Measurements from ENCODE around the gene DDC.

DDC gene

DNA sequence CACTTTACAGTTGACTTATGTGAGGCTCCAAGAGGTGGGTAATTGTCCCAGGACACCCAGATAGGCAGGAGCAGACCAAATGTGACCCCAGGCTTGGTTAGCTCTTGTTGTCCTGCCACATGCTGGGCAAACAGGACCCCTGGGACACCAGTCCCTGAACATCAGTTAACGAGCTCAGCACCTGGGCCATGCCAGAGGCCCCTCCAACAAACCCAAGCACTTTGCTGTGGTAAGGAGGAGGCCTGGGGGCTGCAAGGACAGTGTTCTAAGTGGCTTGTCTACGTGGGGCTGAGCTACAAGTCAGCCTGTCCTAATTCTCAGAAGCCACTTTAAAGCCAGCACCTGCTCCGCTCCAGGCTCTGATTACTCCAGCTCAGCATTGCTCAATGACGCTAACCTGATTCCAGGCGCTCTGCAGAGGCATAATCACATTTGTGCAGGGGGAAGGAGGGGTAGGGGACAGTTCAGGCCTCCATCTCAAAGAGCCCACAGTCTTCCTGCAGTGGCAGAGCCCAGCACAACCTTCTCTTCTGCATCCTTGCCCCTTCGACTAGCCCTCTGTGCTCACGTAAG is 57.2 kb downstream of the DDC start:
- Histone ChIP-seq H3K9me3 (ENCODE audit: control insufficient read depth in 5 of 5, low read length in 5 of 5) (no peaks in the 10 kb centered on the region), H3K27ac (ENCODE audit: low read depth, low read length) (no peak overlapping the region), H3K27me3 (ENCODE audit: control insufficient read depth in 5 of 5, insufficient read depth in 4 of 5, low read length in 5 of 5) (peaks cover 0 to 5% (median 0%) of the 10 kb centered on the region in 5 donors), H3K36me3 (ENCODE audit: control insufficient read depth in 5 of 5, insufficient read depth in 5 of 5, low read length in 5 of 5) (no peaks in the 10 kb centered on the region), H3K4me1 (ENCODE audit: control insufficient read depth in 5 of 5, insufficient read depth in 5 of 5, low read length in 5 of 5) (peaks cover 0 to 15% (median 6%) of the 10 kb centered on the region in 5 donors), H3K9ac (ENCODE audit: low read length in 5 of 5) (no peak overlapping the region), H3K4me3 (ENCODE audit: low read depth in 1 of 5, low read length in 5 of 5) (no peak overlapping the region)

DNA sequence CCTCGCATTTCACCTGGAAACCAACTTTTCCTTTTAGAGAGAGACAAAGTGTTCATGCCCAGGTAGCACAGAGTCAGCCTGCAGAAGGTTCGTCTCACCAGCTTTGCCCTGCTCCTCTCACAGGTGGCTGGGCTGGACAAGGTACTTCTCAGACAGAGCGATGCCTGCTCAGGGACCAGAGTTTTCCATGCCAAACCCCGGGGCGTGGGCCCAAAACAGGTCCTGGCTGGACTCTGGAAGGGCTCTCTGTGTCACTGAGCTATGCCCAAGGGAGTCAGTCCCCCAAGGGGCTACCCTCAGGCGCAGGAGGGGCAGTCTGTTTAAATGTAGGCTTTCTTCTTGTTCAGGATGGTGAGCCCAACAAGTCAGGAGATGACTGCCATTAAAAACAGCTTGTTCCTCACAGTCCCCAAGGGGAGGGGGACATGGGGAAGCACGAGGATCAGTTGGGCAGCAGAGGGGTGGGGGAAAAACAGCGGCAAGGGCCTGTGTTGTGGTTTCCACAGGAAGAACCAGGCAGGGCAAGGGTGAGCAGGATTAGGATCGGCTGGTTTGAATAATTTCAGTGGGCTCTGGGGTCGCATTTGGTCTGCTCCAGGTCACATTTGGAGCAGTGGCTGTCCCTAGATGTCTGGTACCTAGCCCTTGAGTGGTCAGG is 59.5 kb downstream of the DDC start:
- H3K4me3 ChIP-seq (ENCODE audit: low read depth in 1 of 5, low read length in 5 of 5) = no peak overlapping the region
- H3K4me1 ChIP-seq (ENCODE audit: control insufficient read depth in 5 of 5, insufficient read depth in 5 of 5, low read length in 5 of 5) = peaks cover 5 to 31% (median 16%) of the 10 kb centered on the region in 5 donors
- H3K27me3 ChIP-seq (ENCODE audit: control insufficient read depth in 5 of 5, insufficient read depth in 4 of 5, low read length in 5 of 5) = peaks cover 0 to 2% (median 0%) of the 10 kb centered on the region in 5 donors
- H3K27ac ChIP-seq (ENCODE audit: low read depth, low read length) = no peak overlapping the region
- no peaks in the 10 kb centered on the region for H3K36me3 ChIP-seq (ENCODE audit: control insufficient read depth in 5 of 5, insufficient read depth in 5 of 5, low read length in 5 of 5)
- H3K9ac ChIP-seq (ENCODE audit: low read length in 5 of 5) = no peak overlapping the region
- no peaks in the 10 kb centered on the region for H3K9me3 ChIP-seq (ENCODE audit: control insufficient read depth in 5 of 5, low read length in 5 of 5)

DNA sequence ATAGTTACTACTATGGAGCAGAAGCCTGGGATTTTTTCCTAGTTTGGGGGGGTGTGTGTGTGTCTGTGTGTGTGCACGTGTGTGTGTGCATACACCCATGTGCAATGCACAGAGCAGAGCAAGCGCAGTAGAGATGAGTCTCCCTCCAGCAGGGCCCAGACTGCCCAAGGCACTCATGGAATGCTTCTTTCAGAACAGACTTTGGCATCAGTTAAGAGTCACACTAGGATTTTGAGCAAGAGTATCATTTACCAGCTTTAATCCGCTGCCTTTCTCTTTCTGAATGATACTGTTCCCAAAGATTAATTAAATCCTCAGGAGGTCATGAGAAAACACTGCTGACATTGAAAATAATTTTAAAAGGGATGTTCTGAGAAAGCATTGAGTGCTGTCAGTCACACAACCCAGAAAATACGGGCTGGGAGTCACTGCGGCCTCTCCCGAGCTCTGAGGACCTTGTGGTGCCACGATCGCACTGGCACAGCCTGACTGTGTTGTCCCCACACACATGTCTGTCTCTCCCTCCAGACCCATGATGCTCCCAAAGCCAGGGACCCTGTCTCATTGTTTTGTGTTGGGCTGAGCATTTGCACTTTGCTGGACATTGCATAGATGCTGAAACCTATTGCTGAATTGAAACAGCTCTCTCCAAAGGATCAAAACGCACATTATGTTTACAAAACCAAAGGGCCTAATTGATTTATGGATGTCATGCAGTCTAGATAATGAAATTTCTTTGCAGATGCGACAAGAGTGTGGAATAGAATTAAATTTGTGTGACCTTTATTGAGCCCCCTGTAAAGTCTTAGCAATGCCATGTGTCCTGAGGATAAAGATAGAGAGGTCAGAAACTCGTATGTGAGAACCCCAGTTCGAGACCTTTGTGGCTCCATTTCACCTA is 60.3 kb downstream of the DDC start:
- no peak overlapping the region for H3K4me3 ChIP-seq (ENCODE audit: low read depth in 1 of 5, low read length in 5 of 5)
- no peaks in the 10 kb centered on the region for H3K36me3 ChIP-seq (ENCODE audit: control insufficient read depth in 5 of 5, insufficient read depth in 5 of 5, low read length in 5 of 5)
- H3K27ac ChIP-seq (ENCODE audit: low read depth, low read length) = no peak overlapping the region
- H3K9ac ChIP-seq (ENCODE audit: low read length in 5 of 5) = no peak overlapping the region
- H3K9me3 ChIP-seq (ENCODE audit: control insufficient read depth in 5 of 5, low read length in 5 of 5) = no peaks in the 10 kb centered on the region
- H3K27me3 ChIP-seq (ENCODE audit: control insufficient read depth in 5 of 5, insufficient read depth in 4 of 5, low read length in 5 of 5) = peaks cover 0 to 2% (median 0%) of the 10 kb centered on the region in 5 donors
- H3K4me1 ChIP-seq (ENCODE audit: control insufficient read depth in 5 of 5, insufficient read depth in 5 of 5, low read length in 5 of 5) = peaks cover 5 to 31% (median 16%) of the 10 kb centered on the region in 5 donors

- peaks cover 5 to 35% (median 19%) of the 10 kb centered on the region in 5 donors for H3K4me1 ChIP-seq (ENCODE audit: control insufficient read depth in 5 of 5, insufficient read depth in 5 of 5, low read length in 5 of 5)
- no peak overlapping the region for H3K9ac ChIP-seq (ENCODE audit: low read length in 5 of 5)
- H3K4me3 ChIP-seq (ENCODE audit: low read depth in 1 of 5, low read length in 5 of 5) = no peak overlapping the region
- no peak overlapping the region for H3K27ac ChIP-seq (ENCODE audit: low read depth, low read length)
- no peaks in the 10 kb centered on the region for H3K36me3 ChIP-seq (ENCODE audit: control insufficient read depth in 5 of 5, insufficient read depth in 5 of 5, low read length in 5 of 5)
- no peaks in the 10 kb centered on the region for H3K9me3 ChIP-seq (ENCODE audit: control insufficient read depth in 5 of 5, low read length in 5 of 5)
- no peaks in the 10 kb centered on the region for H3K27me3 ChIP-seq (ENCODE audit: control insufficient read depth in 5 of 5, insufficient read depth in 4 of 5, low read length in 5 of 5)
These were observed 62.3 kb downstream of the DDC start for GRCh38 chr7:50502947-50503346.

GRCh38 chr7:50502001-50502684 is 63.1 kb downstream of the DDC start:
- H3K27me3 ChIP-seq (ENCODE audit: control insufficient read depth in 5 of 5, insufficient read depth in 4 of 5, low read length in 5 of 5) = no peaks in the 10 kb centered on the region
- H3K27ac ChIP-seq (ENCODE audit: low read depth, low read length) = no peak overlapping the region
- no peak overlapping the region for H3K9ac ChIP-seq (ENCODE audit: low read length in 5 of 5)
- no peaks in the 10 kb centered on the region for H3K9me3 ChIP-seq (ENCODE audit: control insufficient read depth in 5 of 5, low read length in 5 of 5)
- H3K4me1 ChIP-seq (ENCODE audit: control insufficient read depth in 5 of 5, insufficient read depth in 5 of 5, low read length in 5 of 5) = peaks cover 9 to 43% (median 25%) of the 10 kb centered on the region in 5 donors
- H3K4me3 ChIP-seq (ENCODE audit: low read depth in 1 of 5, low read length in 5 of 5) = peak overlapping the region in 1 of 5 donors; percentile 29
- no peaks in the 10 kb centered on the region for H3K36me3 ChIP-seq (ENCODE audit: control insufficient read depth in 5 of 5, insufficient read depth in 5 of 5, low read length in 5 of 5)

DNA sequence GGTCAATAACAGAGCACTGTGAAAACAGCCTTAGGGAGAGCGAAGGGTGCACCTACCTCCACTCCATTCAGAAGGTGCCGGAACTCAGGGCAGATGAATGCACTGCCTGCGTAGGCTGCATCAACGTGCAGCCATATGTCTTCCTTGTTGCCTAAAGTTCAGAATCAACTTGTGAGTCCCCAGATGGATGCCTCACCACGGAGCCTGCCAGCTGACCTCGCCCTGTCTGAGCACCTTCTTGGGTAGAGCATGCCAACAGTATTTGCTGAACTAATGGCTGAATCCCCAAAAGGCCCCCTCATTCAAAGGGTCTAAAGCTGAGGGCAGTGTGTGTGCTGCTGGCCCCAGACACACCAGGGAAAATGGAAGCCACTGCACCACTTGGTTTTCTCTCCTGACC is 66.1 kb downstream of the DDC start:
- H3K27ac ChIP-seq (ENCODE audit: low read depth, low read length) = no peak overlapping the region
- H3K9me3 ChIP-seq (ENCODE audit: control insufficient read depth in 5 of 5, low read length in 5 of 5) = no peaks in the 10 kb centered on the region
- no peaks in the 10 kb centered on the region for H3K36me3 ChIP-seq (ENCODE audit: control insufficient read depth in 5 of 5, insufficient read depth in 5 of 5, low read length in 5 of 5)
- H3K9ac ChIP-seq (ENCODE audit: low read length in 5 of 5) = no peak overlapping the region
- peaks cover 12 to 45% (median 30%) of the 10 kb centered on the region in 5 donors for H3K4me1 ChIP-seq (ENCODE audit: control insufficient read depth in 5 of 5, insufficient read depth in 5 of 5, low read length in 5 of 5)
- H3K27me3 ChIP-seq (ENCODE audit: control insufficient read depth in 5 of 5, insufficient read depth in 4 of 5, low read length in 5 of 5) = no peaks in the 10 kb centered on the region
- H3K4me3 ChIP-seq (ENCODE audit: low read depth in 1 of 5, low read length in 5 of 5) = no peak overlapping the region

GRCh38 chr7:50497968-50498367 is 67.2 kb downstream of the DDC start:
- Histone ChIP-seq H3K27me3 (ENCODE audit: control insufficient read depth in 5 of 5, insufficient read depth in 4 of 5, low read length in 5 of 5) (no peaks in the 10 kb centered on the region), H3K36me3 (ENCODE audit: control insufficient read depth in 5 of 5, insufficient read depth in 5 of 5, low read length in 5 of 5) (no peaks in the 10 kb centered on the region), H3K4me3 (ENCODE audit: low read depth in 1 of 5, low read length in 5 of 5) (no peak overlapping the region), H3K4me1 (ENCODE audit: control insufficient read depth in 5 of 5, insufficient read depth in 5 of 5, low read length in 5 of 5) (peaks cover 12 to 39% (median 27%) of the 10 kb centered on the region in 5 donors), H3K9ac (ENCODE audit: low read length in 5 of 5) (no peak overlapping the region), H3K27ac (ENCODE audit: low read depth, low read length) (no peak overlapping the region), H3K9me3 (ENCODE audit: control insufficient read depth in 5 of 5, low read length in 5 of 5) (no peaks in the 10 kb centered on the region)

DNA sequence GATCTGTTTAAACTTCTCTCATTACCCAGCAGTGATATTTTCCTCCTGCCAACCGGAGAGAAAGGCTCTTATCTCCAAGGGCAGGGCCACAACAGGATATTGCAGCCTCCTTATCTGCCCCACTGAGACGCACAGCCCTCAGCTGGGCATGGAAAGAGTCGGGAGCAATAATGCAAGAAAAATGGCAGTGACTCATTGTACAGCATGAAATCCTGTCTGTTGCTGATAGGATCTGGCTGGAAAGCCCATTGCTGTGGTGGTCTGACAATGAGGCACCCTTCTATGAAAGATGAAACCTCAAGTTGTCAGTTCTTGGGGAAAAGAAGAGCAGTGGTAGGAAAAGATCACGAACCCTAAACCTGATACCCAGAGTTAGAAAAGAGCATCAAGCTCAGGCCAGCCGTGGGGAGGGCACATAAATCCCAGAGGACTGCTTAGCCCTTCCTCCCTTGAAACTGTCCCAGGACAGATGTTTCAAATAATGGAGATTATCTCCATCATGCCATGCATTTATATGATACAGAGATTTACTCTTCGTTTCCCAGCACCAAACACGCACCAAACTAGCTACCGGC is 68.0 kb downstream of the DDC start:
- Histone ChIP-seq H3K27ac (ENCODE audit: low read depth, low read length) (no peak overlapping the region), H3K9ac (ENCODE audit: low read length in 5 of 5) (no peak overlapping the region), H3K27me3 (ENCODE audit: control insufficient read depth in 5 of 5, insufficient read depth in 4 of 5, low read length in 5 of 5) (no peaks in the 10 kb centered on the region), H3K4me3 (ENCODE audit: low read depth in 1 of 5, low read length in 5 of 5) (no peak overlapping the region), H3K4me1 (ENCODE audit: control insufficient read depth in 5 of 5, insufficient read depth in 5 of 5, low read length in 5 of 5) (peaks cover 7 to 31% (median 19%) of the 10 kb centered on the region in 5 donors), H3K9me3 (ENCODE audit: control insufficient read depth in 5 of 5, low read length in 5 of 5) (no peaks in the 10 kb centered on the region), H3K36me3 (ENCODE audit: control insufficient read depth in 5 of 5, insufficient read depth in 5 of 5, low read length in 5 of 5) (no peaks in the 10 kb centered on the region)

- Histone ChIP-seq H3K9me3 (ENCODE audit: control insufficient read depth in 5 of 5, low read length in 5 of 5) (no peaks in the 10 kb centered on the region), H3K4me1 (ENCODE audit: control insufficient read depth in 5 of 5, insufficient read depth in 5 of 5, low read length in 5 of 5) (peaks cover 7 to 25% (median 17%) of the 10 kb centered on the region in 5 donors), H3K36me3 (ENCODE audit: control insufficient read depth in 5 of 5, insufficient read depth in 5 of 5, low read length in 5 of 5) (no peaks in the 10 kb centered on the region), H3K27me3 (ENCODE audit: control insufficient read depth in 5 of 5, insufficient read depth in 4 of 5, low read length in 5 of 5) (no peaks in the 10 kb centered on the region), H3K4me3 (ENCODE audit: low read depth in 1 of 5, low read length in 5 of 5) (no peak overlapping the region), H3K27ac (ENCODE audit: low read depth, low read length) (no peak overlapping the region), H3K9ac (ENCODE audit: low read length in 5 of 5) (no peak overlapping the region)
These were observed 68.6 kb downstream of the DDC start for GRCh38 chr7:50496569-50496968.

Data from subcutaneous abdominal adipose tissue (tissue), 5 donors.